ENCODE results near the gene VILL.

DNA sequence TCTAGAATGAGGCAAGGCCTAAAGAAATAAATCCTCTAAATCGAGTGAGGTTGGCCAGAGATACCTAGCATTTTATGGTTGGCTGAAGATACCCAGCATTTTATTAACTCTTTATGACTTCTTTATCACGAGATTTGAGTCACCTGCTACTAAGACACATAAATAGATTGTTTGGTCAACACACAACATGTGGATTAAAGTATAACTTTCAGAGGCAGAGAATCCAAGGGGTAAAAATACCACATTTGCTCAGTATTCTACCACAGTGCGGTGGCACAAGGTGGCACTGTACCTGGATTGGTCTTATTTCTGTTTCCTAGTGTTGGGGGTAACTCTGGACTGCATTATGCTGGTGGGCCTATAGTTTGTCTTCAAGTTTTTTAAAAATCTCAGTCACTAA is 27.0 kb upstream of the VILL start:
- TF ChIP-seq POLR2AphosphoS5 (IDR thresholded peaks at IDR 0.05; ENCODE audit: low read depth, low read length) (no peak), CHD2 (IDR thresholded peaks at IDR 0.05; ENCODE audit: low read length, partially characterized antibody) (no peak), CTCF (IDR thresholded peaks at IDR 0.05) (no peak), RFX5 (IDR thresholded peaks at IDR 0.05; ENCODE audit: low read length) (no peak), GABPA (IDR thresholded peaks at IDR 0.05; ENCODE audit: low read depth) (no peak), MEF2A (IDR thresholded peaks at IDR 0.05; ENCODE audit: borderline replicate concordance, low read depth) (no peak), SIN3A (IDR thresholded peaks at IDR 0.05; ENCODE audit: borderline replicate concordance, low read depth, low read length) (no peak), RCOR1 (IDR thresholded peaks at IDR 0.05; ENCODE audit: low read length) (no peak)

Data from SK-N-SH (cell line).